SK-N-SH (cell line): ENCODE data around the gene SLC9C1. TPM values are rescaled to one million over a fixed set of nuclear protein-coding genes. Genes with fewer than 3 reads are reported as not detected.
A peak's percentile ranks its signal among the peaks of the same experiment; 100 is the strongest.

Experiments used
- CTCF ChIA-PET: fragments of 300-600, 350-600 bp; formaldehyde crosslinking; extraction: SDS; loops from one replicate; lab custom pipeline; 2021; lab: Yijun Ruan, JAX
- POLR2A ChIA-PET: fragments of 350-600 bp; sonication (Branson Sonifier 250); formaldehyde crosslinking; extraction: SDS; loops from one replicate; lab custom pipeline; 2020; ENCODE audit warnings: antibody characterized with exemption, inconsistent platforms; lab: Yijun Ruan, JAX
- DNase-seq: peaks from one replicate; pipeline ENCODE4 v3.0.0; 2012
- H2AFZ ChIP-seq: fragments of 200-600 bp; sonication (generic); 2 replicates; pipeline ENCODE4 v1.8.1; 2016; ENCODE audit warnings: antibody characterized with exemption, mild to moderate bottlenecking, low read depth
- H3F3A ChIP-seq: fragments of 200-600 bp; sonication (generic); replicated peaks from 2 replicates; pipeline ENCODE3; 2016; ENCODE audit warnings: antibody characterized with exemption, mild to moderate bottlenecking; ENCODE audit not compliant: insufficient read depth
- H3K27ac ChIP-seq, 2 experiments: fragments of 200-500 bp in 1 of 2; fragments of 200-600 bp in 1 of 2; sonication (Bioruptor generic) in 1 of 2; sonication (generic), shearing (Covaris generic) in 1 of 2; 2 replicates each; pipeline versions ENCODE4 v1.5.1 to v1.6.1; 2014 to 2016; ENCODE audit warnings: low read depth in 2 of 2, inconsistent platforms in 1 of 2, low read length in 1 of 2, mild to moderate bottlenecking in 1 of 2, mixed read lengths in 1 of 2
- H3K27me3 ChIP-seq: fragments of 200-600 bp; sonication (generic), shearing (Covaris generic); 2 replicates; pipeline ENCODE4 v1.6.1; 2016; ENCODE audit warnings: mixed run types; ENCODE audit not compliant: insufficient read depth
- H3K36me3 ChIP-seq, 2 experiments: fragments of 200-500 bp in 1 of 2; fragments of 200-600 bp in 1 of 2; sonication (Bioruptor generic) in 1 of 2; sonication (generic) in 1 of 2; replicated peaks in 1 of 2; 2 replicates each; pipeline versions ENCODE3 to v1.5.1; 2014 to 2016; ENCODE audit warnings: low read length in 1 of 2, mild to moderate bottlenecking in 1 of 2; ENCODE audit not compliant: insufficient read depth in 2 of 2, control insufficient read depth in 1 of 2
- H3K4me1 ChIP-seq, 2 experiments: fragments of 200-500 bp in 1 of 2; fragments of 200-600 bp in 1 of 2; sonication (Bioruptor generic) in 1 of 2; sonication (generic), shearing (Covaris generic) in 1 of 2; 2 replicates each; pipeline versions ENCODE4 v1.5.1 to v1.6.1; 2014 to 2016; ENCODE audit warnings: low read depth in 1 of 2, low read length in 1 of 2, mixed run types in 1 of 2; ENCODE audit not compliant: insufficient read depth in 2 of 2, control insufficient read depth in 1 of 2
- H3K4me2 ChIP-seq: fragments of 200-600 bp; sonication (generic), shearing (Covaris generic); 2 replicates; pipeline ENCODE4 v1.6.1; 2017; ENCODE audit warnings: mixed run types
- H3K4me3 ChIP-seq, 2 experiments: fragments of 200-500 bp in 1 of 2; fragments of 200-600 bp in 1 of 2; sonication (Bioruptor generic) in 1 of 2; sonication (generic), shearing (Covaris generic) in 1 of 2; 2 replicates each; pipeline versions ENCODE4 v1.5.1 to v1.8.1; 2014 to 2016; ENCODE audit warnings: low read depth in 2 of 2, inconsistent platforms in 1 of 2, low read length in 1 of 2, mild to moderate bottlenecking in 1 of 2, mixed read lengths in 1 of 2, moderate library complexity in 1 of 2
- H3K79me2 ChIP-seq: fragments of 200-600 bp; sonication (generic); 2 replicates; pipeline ENCODE4 v1.8.1; 2017; ENCODE audit warnings: mild to moderate bottlenecking; ENCODE audit not compliant: insufficient read depth
- H3K9ac ChIP-seq: fragments of 200-600 bp; sonication (generic); 2 replicates; pipeline ENCODE4 v1.6.1; 2017; ENCODE audit warnings: mixed run types
- H3K9me2 ChIP-seq: fragments of 200-600 bp; sonication (generic); 2 replicates; pipeline ENCODE4 v1.6.1; 2017; ENCODE audit warnings: mixed run types
- H3K9me3 ChIP-seq: fragments of 200-600 bp; sonication (generic); 2 replicates; pipeline ENCODE4 v1.6.1; 2017; ENCODE audit warnings: mixed run types, mild to moderate bottlenecking, moderate library complexity
- H4K20me1 ChIP-seq: fragments of 200-600 bp; sonication (generic); 2 replicates; pipeline ENCODE4 v1.6.1; 2017; ENCODE audit warnings: mild to moderate bottlenecking, mixed run types; ENCODE audit not compliant: insufficient read depth
- CTCF ChIP-seq: fragments of 200-600 bp; sonication (generic); IDR thresholded peaks from 2 replicates; pipeline ENCODE4 v1.6.1; 2017; ENCODE audit warnings: antibody characterized with exemption, mild to moderate bottlenecking, moderate library complexity
- EP300 ChIP-seq, 2 experiments: IDR thresholded peaks; 2 replicates each; pipeline versions ENCODE4 v1.4.0 to v1.6.1; 2012; ENCODE audit warnings: borderline replicate concordance in 1 of 2, low read depth in 1 of 2, low read length in 1 of 2
- EZH2phosphoT487 ChIP-seq: fragments of 200-600 bp; sonication (generic); IDR thresholded peaks from 2 replicates; pipeline ENCODE4 v1.6.1; 2017; ENCODE audit warnings: low read depth, mixed run types, mild to moderate bottlenecking, antibody characterized with exemption, moderate library complexity, borderline replicate concordance
- MEF2A ChIP-seq: IDR thresholded peaks from 2 replicates; pipeline ENCODE4 v1.4.0; 2012; ENCODE audit warnings: low read depth, borderline replicate concordance
- NFIC ChIP-seq: IDR thresholded peaks from 2 replicates; pipeline ENCODE4 v1.4.0; 2012; ENCODE audit warnings: borderline replicate concordance
- NRF1 ChIP-seq: IDR thresholded peaks from 2 replicates; pipeline ENCODE4 v1.6.1; 2012; ENCODE audit warnings: low read depth, mild to moderate bottlenecking, low read length
- POLR2AphosphoS5 ChIP-seq: IDR thresholded peaks from 2 replicates; pipeline ENCODE4 v1.6.1; 2012; ENCODE audit warnings: low read depth, low read length
- RAD21 ChIP-seq: IDR thresholded peaks from 2 replicates; pipeline ENCODE4 v1.6.1; 2012; ENCODE audit warnings: mild to moderate bottlenecking, low read length
- RFX5 ChIP-seq: IDR thresholded peaks from 2 replicates; pipeline ENCODE4 v1.6.1; 2012; ENCODE audit warnings: mild to moderate bottlenecking, improper control_type of control experiment, low read length
- RXRA ChIP-seq: IDR thresholded peaks from 2 replicates; pipeline ENCODE4 v1.4.0; 2012; ENCODE audit warnings: low read depth, mild to moderate bottlenecking, borderline replicate concordance
- SMC3 ChIP-seq: IDR thresholded peaks from 2 replicates; pipeline ENCODE4 v1.6.1; 2012; ENCODE audit warnings: low read depth, low read length, improper control_type of control experiment
- TCF12 ChIP-seq: IDR thresholded peaks from 2 replicates; pipeline ENCODE4 v1.4.0; 2012
- YY1 ChIP-seq: IDR thresholded peaks from 2 replicates; pipeline ENCODE4 v1.4.0; 2012; ENCODE audit warnings: low read depth, mild to moderate bottlenecking
- WGBS: methylation state at CpG from one replicate; pipeline ENCODE4 v1.1.6; 2017; ENCODE audit warnings: low lambda C conversion rate; 5-methylcytosine and 5-hydroxymethylcytosine counted together
- polyA plus RNA-seq, 3 experiments: library from polyadenylated mRNA; depleted of rRNA; stranded (reverse); fragments of >200 nt; gene quantifications; 2 replicates each; pipeline ENCODE4 v1.2.3, GENCODE V29; 2012
- TF ChIP-seq, protein P1 (sequence below): IDR thresholded peaks from 2 replicates; pipeline ENCODE4 v1.4.0; 2012; ENCODE audit warnings: low read depth
- TF ChIP-seq, protein P2 (sequence below): IDR thresholded peaks from 2 replicates; pipeline ENCODE4 v1.4.0; 2012; ENCODE audit warnings: low read depth, borderline replicate concordance
- TF ChIP-seq, protein P3 (sequence below): IDR thresholded peaks from 2 replicates; pipeline ENCODE4 v1.6.1; 2012; ENCODE audit warnings: mild to moderate bottlenecking, low read depth, low read length, moderate library complexity

SLC9C1 gene
- polyA plus RNA-seq, 1 of the 3 experiments (the other 2 are of a cell fraction), result not detected

DNA sequence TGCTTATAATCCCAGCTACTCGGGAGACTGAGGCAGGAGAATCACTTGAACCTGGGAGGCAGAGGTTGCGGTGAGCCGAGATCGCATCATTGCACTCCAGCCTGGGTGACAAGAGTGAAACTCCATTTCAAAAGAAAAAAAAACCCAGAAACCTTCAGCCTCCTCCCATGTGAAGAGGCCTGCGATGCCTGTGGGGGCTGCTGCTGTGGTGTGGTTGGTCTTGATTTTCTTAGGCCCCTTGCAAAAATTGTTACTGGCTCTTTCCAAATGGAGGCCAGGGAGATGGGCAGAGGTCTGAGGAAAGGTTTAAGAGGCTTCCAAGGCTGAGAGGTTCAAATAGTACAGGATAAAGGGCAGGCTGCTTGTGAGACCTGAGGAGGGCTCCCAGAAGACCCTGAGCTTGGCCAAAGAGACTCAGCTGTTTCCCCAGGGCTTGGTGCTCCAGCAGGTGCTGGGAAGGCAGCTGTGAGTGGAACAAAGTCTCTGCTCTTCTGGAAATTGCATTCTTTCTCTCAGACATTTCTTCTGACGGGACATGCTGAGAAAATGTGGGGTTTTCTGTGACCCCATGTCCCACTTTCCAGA lies 179.3 kb downstream of the SLC9C1 start (continued):
- TF ChIP-seq RFX5 (no peak), POLR2AphosphoS5 (no peak), RXRA (no peak)
- TF ChIP-seq, protein P1, sequence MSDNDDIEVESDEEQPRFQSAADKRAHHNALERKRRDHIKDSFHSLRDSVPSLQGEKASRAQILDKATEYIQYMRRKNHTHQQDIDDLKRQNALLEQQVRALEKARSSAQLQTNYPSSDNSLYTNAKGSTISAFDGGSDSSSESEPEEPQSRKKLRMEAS, result no peak

- Histone ChIP-seq H4K20me1 (no peaks in the 10 kb centered on the region), H3K4me1 (no peaks in the 10 kb centered on the region; a peak in 1 of 4 replicates), H3K79me2 (no peaks in the 10 kb centered on the region), H3K9ac (no peak overlapping the region), H3K36me3 (peaks cover 0 to 20% of the 10 kb centered on the region in 2 experiments), H3F3A (peaks cover 4% of the 10 kb centered on the region), H3K4me2 (no peak overlapping the region), H3K27ac (no peak overlapping the region), H3K9me3 (no peaks in the 10 kb centered on the region), H3K27me3 (no peaks in the 10 kb centered on the region), H3K9me2 (no peaks in the 10 kb centered on the region), H3K4me3 (no peak overlapping the region; a peak in 1 of 4 replicates), H2AFZ (no peak overlapping the region)
- peak; percentile 68 for TF ChIP-seq SMC3
- TF ChIP-seq POLR2AphosphoS5, result no peak
- peak; percentile 89 for TF ChIP-seq RAD21
- TF ChIP-seq CTCF, result peak; percentile 72
- CTCF ChIA-PET, result interaction anchor here (0.7 to 4.2 kb wide), 38 partner anchors 9 to 696 kb away, joined by 3 to 29 read pairs (median 4); partner anchors contain the start of genes C3orf52, CD200 and SLC9C1
- POLR2A ChIA-PET, result no interaction called here
- 45% methylated on average over 3 of the region's 3 CpGs for WGBS
- peak; percentile 70 for DNase-seq
These were observed 182.1 kb downstream of the SLC9C1 start for GRCh38 chr3:112111785-112112402.

DNA sequence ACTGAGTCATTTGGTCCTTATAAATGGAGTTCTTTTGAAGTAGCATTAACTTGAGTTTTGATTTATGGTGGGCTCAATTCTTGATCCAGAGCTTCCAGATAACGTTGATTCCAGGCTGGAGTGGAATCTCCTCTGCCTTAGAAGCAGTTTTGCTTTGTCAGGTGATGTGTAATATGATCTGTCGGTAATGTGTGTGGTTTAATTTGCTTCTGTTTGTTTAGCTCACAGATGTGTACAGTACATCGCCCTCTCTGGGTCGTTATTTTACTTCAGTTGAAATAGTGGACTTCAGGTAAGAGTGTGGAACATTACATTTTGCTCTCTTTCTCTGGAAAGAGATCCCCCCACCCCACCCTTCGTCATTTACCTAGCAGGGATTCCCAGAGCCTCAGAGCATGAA lies 184.7 kb downstream of the SLC9C1 start:
- peaks cover 4% of the 10 kb centered on the region for H3F3A ChIP-seq
- no peak overlapping the region for H3K4me2 ChIP-seq
- POLR2A ChIA-PET, result no interaction called here
- H3K9me2 ChIP-seq, result no peaks in the 10 kb centered on the region
- H3K9ac ChIP-seq, result no peak overlapping the region
- CTCF ChIA-PET, result interaction anchor here (0.6 to 4.2 kb wide), 3 partner anchors 14 to 184 kb away, joined by 3 to 22 read pairs (median 3); partner anchors contain the start of gene SLC9C1
- peaks cover 0 to 29% of the 10 kb centered on the region in 2 experiments for H3K36me3 ChIP-seq
- H3K79me2 ChIP-seq, result no peaks in the 10 kb centered on the region
- TF ChIP-seq NFIC, result no peak
- TF ChIP-seq, protein P1, result no peak
- TF ChIP-seq EZH2phosphoT487, result no peak
- no peak for TF ChIP-seq MEF2A
- TF ChIP-seq RAD21, result no peak
- TF ChIP-seq, protein P2, sequence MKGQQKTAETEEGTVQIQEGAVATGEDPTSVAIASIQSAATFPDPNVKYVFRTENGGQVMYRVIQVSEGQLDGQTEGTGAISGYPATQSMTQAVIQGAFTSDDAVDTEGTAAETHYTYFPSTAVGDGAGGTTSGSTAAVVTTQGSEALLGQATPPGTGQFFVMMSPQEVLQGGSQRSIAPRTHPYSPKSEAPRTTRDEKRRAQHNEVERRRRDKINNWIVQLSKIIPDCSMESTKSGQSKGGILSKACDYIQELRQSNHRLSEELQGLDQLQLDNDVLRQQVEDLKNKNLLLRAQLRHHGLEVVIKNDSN, result no peak
- no peak for TF ChIP-seq YY1
- TF ChIP-seq TCF12, result no peak
- TF ChIP-seq NRF1, result no peak
- TF ChIP-seq, protein P3, sequence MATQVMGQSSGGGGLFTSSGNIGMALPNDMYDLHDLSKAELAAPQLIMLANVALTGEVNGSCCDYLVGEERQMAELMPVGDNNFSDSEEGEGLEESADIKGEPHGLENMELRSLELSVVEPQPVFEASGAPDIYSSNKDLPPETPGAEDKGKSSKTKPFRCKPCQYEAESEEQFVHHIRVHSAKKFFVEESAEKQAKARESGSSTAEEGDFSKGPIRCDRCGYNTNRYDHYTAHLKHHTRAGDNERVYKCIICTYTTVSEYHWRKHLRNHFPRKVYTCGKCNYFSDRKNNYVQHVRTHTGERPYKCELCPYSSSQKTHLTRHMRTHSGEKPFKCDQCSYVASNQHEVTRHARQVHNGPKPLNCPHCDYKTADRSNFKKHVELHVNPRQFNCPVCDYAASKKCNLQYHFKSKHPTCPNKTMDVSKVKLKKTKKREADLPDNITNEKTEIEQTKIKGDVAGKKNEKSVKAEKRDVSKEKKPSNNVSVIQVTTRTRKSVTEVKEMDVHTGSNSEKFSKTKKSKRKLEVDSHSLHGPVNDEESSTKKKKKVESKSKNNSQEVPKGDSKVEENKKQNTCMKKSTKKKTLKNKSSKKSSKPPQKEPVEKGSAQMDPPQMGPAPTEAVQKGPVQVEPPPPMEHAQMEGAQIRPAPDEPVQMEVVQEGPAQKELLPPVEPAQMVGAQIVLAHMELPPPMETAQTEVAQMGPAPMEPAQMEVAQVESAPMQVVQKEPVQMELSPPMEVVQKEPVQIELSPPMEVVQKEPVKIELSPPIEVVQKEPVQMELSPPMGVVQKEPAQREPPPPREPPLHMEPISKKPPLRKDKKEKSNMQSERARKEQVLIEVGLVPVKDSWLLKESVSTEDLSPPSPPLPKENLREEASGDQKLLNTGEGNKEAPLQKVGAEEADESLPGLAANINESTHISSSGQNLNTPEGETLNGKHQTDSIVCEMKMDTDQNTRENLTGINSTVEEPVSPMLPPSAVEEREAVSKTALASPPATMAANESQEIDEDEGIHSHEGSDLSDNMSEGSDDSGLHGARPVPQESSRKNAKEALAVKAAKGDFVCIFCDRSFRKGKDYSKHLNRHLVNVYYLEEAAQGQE, result no peak
- no peak for TF ChIP-seq RFX5
- no peak for TF ChIP-seq EP300 (IDR thresholded peaks at IDR 0.05; ENCODE audit: borderline replicate concordance in 1 of 2, low read depth in 1 of 2, low read length in 1 of 2)
- H2AFZ ChIP-seq, result no peak overlapping the region
- H4K20me1 ChIP-seq, result no peaks in the 10 kb centered on the region
- 78% methylated on average over 5 of the region's 5 CpGs for WGBS
- no peak overlapping the region for H3K4me3 ChIP-seq
- H3K9me3 ChIP-seq, result no peaks in the 10 kb centered on the region
- no peaks in the 10 kb centered on the region for H3K27me3 ChIP-seq
- H3K27ac ChIP-seq, result no peak overlapping the region
- no peaks in the 10 kb centered on the region for H3K4me1 ChIP-seq
- no peak for DNase-seq
